Endothelial cell of umbilical vein (primary cell): ENCODE results near the gene PHC2. TPM values are rescaled to one million over a fixed set of nuclear protein-coding genes. Genes with fewer than 3 reads are reported as not detected.

Experiments used
- BruUV-seq: library from RNA; stranded (reverse); fragments of 400-500 nt; replicated peaks from 2 replicates; lab custom pipeline; 2021; lab: Mats Ljungman, UMichigan
- CTCF ChIA-PET: fragments of 300-600, 350-600 bp; sonication (Branson Sonifier 250); formaldehyde crosslinking; loops from one replicate; lab custom pipeline; 2021; ENCODE audit warnings: antibody characterized with exemption, inconsistent platforms; lab: Charles Lee
- POLR2A ChIA-PET: fragments of 300-600, 350-600 bp; sonication (Branson Sonifier 250); formaldehyde crosslinking; loops from one replicate; lab custom pipeline; 2021; ENCODE audit warnings: antibody characterized with exemption, inconsistent platforms; lab: Charles Lee
- DNase-seq: peaks from one replicate; pipeline ENCODE4 v3.0.0-alpha.2; 2011; ENCODE audit warnings: low read depth, low spot score
- FAIRE-seq: peaks from 2 replicates; lab custom pipeline; 2011; peaks lifted over from hg19 to GRCh38; lab: Jason Lieb, UNC
- H2AFZ ChIP-seq: 2 replicates; pipeline ENCODE4 v1.6.0; 2012; ENCODE audit warnings: low read depth, low read length, control low read depth, inconsistent platforms
- H3K27ac ChIP-seq: 2 replicates; pipeline ENCODE4 v1.5.1; 2011; ENCODE audit warnings: low read depth, mild to moderate bottlenecking, control low read depth, low read length, moderate library complexity; ENCODE audit not compliant: insufficient read depth
- H3K27me3 ChIP-seq, 2 experiments: 2 replicates each; pipeline versions ENCODE4 v1.6.0 to v1.6.1; 2011; ENCODE audit warnings: low read length in 2 of 2, mixed read lengths in 1 of 2; ENCODE audit not compliant: control insufficient read depth in 2 of 2, insufficient read depth in 2 of 2
- H3K36me3 ChIP-seq, 2 experiments: 2 replicates in 1 of 2; 3 replicates in 1 of 2; pipeline ENCODE4 v1.5.1; 2011; ENCODE audit warnings: low read length in 2 of 2, mild to moderate bottlenecking in 1 of 2, moderate library complexity in 1 of 2; ENCODE audit not compliant: control insufficient read depth in 2 of 2, insufficient read depth in 2 of 2; ENCODE audit errors: extremely low read depth in 1 of 2
- H3K4me1 ChIP-seq: 3 replicates; pipeline ENCODE4 v1.5.1; 2011; ENCODE audit warnings: mild to moderate bottlenecking, low read length; ENCODE audit not compliant: control insufficient read depth, insufficient read depth; ENCODE audit errors: extremely low read depth
- H3K4me2 ChIP-seq: 2 replicates; pipeline ENCODE4 v1.6.1; 2011; ENCODE audit warnings: low read length, control low read depth, mixed read lengths; ENCODE audit not compliant: insufficient read depth
- H3K4me3 ChIP-seq, 3 experiments: fragments of 200-600 bp in 1 of 3; sonication (generic), shearing (Covaris generic) in 1 of 3; replicated peaks in 1 of 3; 2 replicates each; pipeline ENCODE4 v1.5.1; 2011 to 2016; ENCODE audit warnings: control low read depth in 3 of 3, low read length in 3 of 3, mild to moderate bottlenecking in 2 of 3, inconsistent platforms in 1 of 3, low read depth in 1 of 3, moderate library complexity in 1 of 3; ENCODE audit not compliant: insufficient read depth in 1 of 3
- H3K79me2 ChIP-seq: 2 replicates; pipeline ENCODE4 v1.6.0; 2012; ENCODE audit warnings: low read length, inconsistent platforms; ENCODE audit not compliant: control insufficient read depth, insufficient read depth
- H3K9ac ChIP-seq: replicated peaks from 2 replicates; pipeline ENCODE3; 2011; ENCODE audit warnings: low read length, control low read depth; ENCODE audit not compliant: insufficient read depth; ENCODE audit errors: extremely low read depth
- H3K9me1 ChIP-seq: replicated peaks from 3 replicates; pipeline ENCODE4 v1.6.0; 2011; ENCODE audit warnings: mild to moderate bottlenecking, low read length; ENCODE audit not compliant: control insufficient read depth, insufficient read depth; ENCODE audit errors: extremely low read depth
- H3K9me3 ChIP-seq: replicated peaks from 2 replicates; pipeline ENCODE4 v1.5.1; 2012; ENCODE audit warnings: low read length, inconsistent platforms; ENCODE audit not compliant: control insufficient read depth, insufficient read depth
- H4K20me1 ChIP-seq: replicated peaks from 2 replicates; pipeline ENCODE3; 2011; ENCODE audit warnings: mild to moderate bottlenecking, low read length; ENCODE audit not compliant: control insufficient read depth, insufficient read depth; ENCODE audit errors: extremely low read depth
- EZH2 ChIP-seq: IDR thresholded peaks from 2 replicates; pipeline ENCODE4 v1.6.1; 2012; ENCODE audit warnings: borderline replicate concordance, low read depth, mild to moderate bottlenecking, moderate library complexity, low read length, inconsistent platforms; ENCODE audit not compliant: severe bottlenecking
- FOS ChIP-seq: IDR thresholded peaks from 2 replicates; pipeline ENCODE4 v1.6.1; 2011; ENCODE audit warnings: mild to moderate bottlenecking, low read length, moderate library complexity, borderline replicate concordance; ENCODE audit not compliant: insufficient read depth
- GATA2 ChIP-seq: IDR thresholded peaks from 2 replicates; pipeline ENCODE4 v1.7.0; 2011; ENCODE audit warnings: low read depth, mild to moderate bottlenecking, moderate library complexity, mixed read lengths, low read length; ENCODE audit not compliant: insufficient read length, insufficient read depth
- JUN ChIP-seq: IDR thresholded peaks from 2 replicates; pipeline ENCODE4 v1.6.1; 2011; ENCODE audit warnings: borderline replicate concordance, low read depth; ENCODE audit not compliant: insufficient read length, insufficient read depth
- MYC ChIP-seq: IDR thresholded peaks from one replicate; pipeline ENCODE4 v1.6.1; 2011; ENCODE audit warnings: mild to moderate bottlenecking, low read depth, low read length
- POLR2A ChIP-seq: IDR thresholded peaks from 2 replicates; pipeline ENCODE4 v1.6.1; 2012; ENCODE audit warnings: low read depth, mild to moderate bottlenecking, control low read depth, low read length
- POLR2AphosphoS5 ChIP-seq: IDR thresholded peaks from 2 replicates; pipeline ENCODE4 v1.6.1; 2012; ENCODE audit warnings: low read depth, mild to moderate bottlenecking, control low read depth, low read length, moderate library complexity; ENCODE audit not compliant: insufficient read depth
- dilution Hi-C: fragments of 300-500 bp; cut with MboI; formaldehyde crosslinking; loops from one replicate; pipeline ENCODE4 v1.15.0; 2019; ENCODE audit warnings: low sequenced_read_pairs; ENCODE audit not compliant: extremely low pct_ligation_motif_present
- intact Hi-C: fragments of 100-400 bp; cut with micrococcal nuclease; formaldehyde crosslinking; loops from one replicate; pipeline ENCODE4 v1.10.0; 2022
- polyA plus RNA-seq, 4 experiments: library from polyadenylated mRNA; depleted of rRNA in 3 of 4; stranded (reverse) in 3 of 4; unstranded in 1 of 4; fragments of >200 nt; gene quantifications; 2 replicates each; pipeline versions ENCODE4 v1.2.1 to v1.2.3, GENCODE V29; 2011 to 2012; ENCODE audit warnings: missing spikeins in 1 of 4
- total RNA-seq: library from RNA; stranded (reverse); gene quantifications from 2 replicates; pipeline ENCODE4 v1.2.3, GENCODE V29; 2021
- TF ChIP-seq, protein P1 (sequence below), 2 donors: IDR thresholded peaks; 1 replicate in 1 of 2; 2 replicates in 1 of 2; pipeline ENCODE4 v1.5.1; 2011; ENCODE audit warnings: low read length in 2 of 2, mild to moderate bottlenecking in 2 of 2, moderate library complexity in 2 of 2, control low read depth in 1 of 2, inconsistent platforms in 1 of 2, low read depth in 1 of 2; ENCODE audit not compliant: insufficient read depth in 1 of 2; ENCODE audit errors: extremely low read depth in 1 of 2
- TF ChIP-seq, protein P2 (sequence below): IDR thresholded peaks from 2 replicates; pipeline ENCODE4 v1.6.1; 2011; ENCODE audit not compliant: insufficient read depth, insufficient read length

Gene PHC2
- total and polyA plus RNA-seq, 2 donors (not counting 3 experiments of a cell fraction or from before 2014, with no cell fraction given): 65.6 to 79.0 TPM

DNA sequence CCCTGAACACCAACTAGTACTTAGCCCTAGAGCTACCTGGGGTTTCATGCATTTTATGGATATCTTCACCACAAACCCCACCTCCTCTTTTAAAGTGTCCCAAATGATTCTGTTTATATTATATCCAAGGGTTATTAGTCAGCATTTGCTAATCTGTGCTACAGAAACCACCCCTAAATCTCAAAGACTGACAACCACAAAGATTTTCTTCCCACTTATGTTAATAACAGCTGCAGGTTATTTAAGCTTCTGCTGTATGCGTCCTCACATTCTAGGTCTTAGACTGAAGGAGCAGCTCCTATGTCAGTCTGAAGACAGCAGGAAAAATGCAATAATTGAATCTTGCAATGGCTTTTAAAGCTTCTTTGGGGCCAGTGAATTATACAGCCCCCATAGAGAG lies 11.2 kb upstream of the PHC2 start:
- Histone ChIP-seq H3K79me2 (no peaks in the 10 kb centered on the region), H3K9me1 (no peaks in the 10 kb centered on the region), H3K4me1 (peaks cover 17% of the 10 kb centered on the region), H3K9me3 (no peaks in the 10 kb centered on the region), H3K4me2 (no peak overlapping the region), H4K20me1 (no peaks in the 10 kb centered on the region), H2AFZ (no peak overlapping the region), H3K9ac (no peak overlapping the region), H3K4me3 (no peak overlapping the region), H3K27me3 (no peaks in the 10 kb centered on the region), H3K27ac (no peak overlapping the region), H3K36me3 (no peaks in the 10 kb centered on the region)
- no peak for TF ChIP-seq GATA2
- TF ChIP-seq POLR2A: no peak
- TF ChIP-seq, protein P1, sequence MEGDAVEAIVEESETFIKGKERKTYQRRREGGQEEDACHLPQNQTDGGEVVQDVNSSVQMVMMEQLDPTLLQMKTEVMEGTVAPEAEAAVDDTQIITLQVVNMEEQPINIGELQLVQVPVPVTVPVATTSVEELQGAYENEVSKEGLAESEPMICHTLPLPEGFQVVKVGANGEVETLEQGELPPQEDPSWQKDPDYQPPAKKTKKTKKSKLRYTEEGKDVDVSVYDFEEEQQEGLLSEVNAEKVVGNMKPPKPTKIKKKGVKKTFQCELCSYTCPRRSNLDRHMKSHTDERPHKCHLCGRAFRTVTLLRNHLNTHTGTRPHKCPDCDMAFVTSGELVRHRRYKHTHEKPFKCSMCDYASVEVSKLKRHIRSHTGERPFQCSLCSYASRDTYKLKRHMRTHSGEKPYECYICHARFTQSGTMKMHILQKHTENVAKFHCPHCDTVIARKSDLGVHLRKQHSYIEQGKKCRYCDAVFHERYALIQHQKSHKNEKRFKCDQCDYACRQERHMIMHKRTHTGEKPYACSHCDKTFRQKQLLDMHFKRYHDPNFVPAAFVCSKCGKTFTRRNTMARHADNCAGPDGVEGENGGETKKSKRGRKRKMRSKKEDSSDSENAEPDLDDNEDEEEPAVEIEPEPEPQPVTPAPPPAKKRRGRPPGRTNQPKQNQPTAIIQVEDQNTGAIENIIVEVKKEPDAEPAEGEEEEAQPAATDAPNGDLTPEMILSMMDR (IDR thresholded peaks at IDR 0.05; ENCODE audit: extremely low read depth in 1 of 2, insufficient read depth in 1 of 2, low read depth in 1 of 2, low read length in 2 of 2): no peak
- TF ChIP-seq POLR2AphosphoS5: no peak
- TF ChIP-seq MYC: no peak
- TF ChIP-seq JUN: no peak
- TF ChIP-seq FOS: no peak
- TF ChIP-seq EZH2: no peak
- TF ChIP-seq, protein P2, sequence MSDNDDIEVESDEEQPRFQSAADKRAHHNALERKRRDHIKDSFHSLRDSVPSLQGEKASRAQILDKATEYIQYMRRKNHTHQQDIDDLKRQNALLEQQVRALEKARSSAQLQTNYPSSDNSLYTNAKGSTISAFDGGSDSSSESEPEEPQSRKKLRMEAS: no peak
- dilution Hi-C loops: no loop called here
- ChIA-PET CTCF (interaction anchor here (1.2 to 6.8 kb wide), 4 partner anchors 9 to 29 kb away, joined by 4 to 26 read pairs (median 7); no protein-coding TSS in a partner anchor), POLR2A (interaction anchor here (0.6 kb wide), 1 partner anchor 10 kb away, joined by 3 read pairs; no protein-coding TSS in a partner anchor)
- no peak for DNase-seq
- intact Hi-C loops: no loop called here
- BruUV-seq: no TSS peak
- no peak for FAIRE-seq
